ENCODE data around the gene MTO1. TPM values are rescaled to one million over a fixed set of nuclear protein-coding genes. Genes with fewer than 3 reads are reported as not detected.

Gene MTO1
- total and polyA plus RNA-seq, 2 of the 4 experiments (the other 2 are of a cell fraction) = 15.0 to 39.8 TPM

DNA sequence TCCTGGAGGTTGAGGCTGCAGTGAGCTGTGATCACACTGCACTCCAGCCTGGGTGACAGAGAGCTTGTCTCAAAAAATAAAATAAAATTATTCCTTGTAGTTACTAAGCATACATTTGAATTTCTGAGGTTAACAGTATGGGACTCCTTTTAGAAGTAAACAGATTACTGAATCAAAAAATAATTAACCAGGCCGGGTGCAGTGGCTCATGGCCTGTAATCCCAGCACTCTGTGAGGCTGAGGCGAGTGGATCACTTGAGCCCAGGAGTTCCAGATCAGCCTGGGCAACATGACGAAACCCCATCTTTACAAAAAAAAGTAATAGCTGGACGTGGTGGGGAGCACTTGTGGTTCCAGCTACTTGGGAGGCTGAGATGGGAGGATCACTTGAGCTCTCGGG is 81.4 kb downstream of the MTO1 start:
- TF ChIP-seq, protein P1, sequence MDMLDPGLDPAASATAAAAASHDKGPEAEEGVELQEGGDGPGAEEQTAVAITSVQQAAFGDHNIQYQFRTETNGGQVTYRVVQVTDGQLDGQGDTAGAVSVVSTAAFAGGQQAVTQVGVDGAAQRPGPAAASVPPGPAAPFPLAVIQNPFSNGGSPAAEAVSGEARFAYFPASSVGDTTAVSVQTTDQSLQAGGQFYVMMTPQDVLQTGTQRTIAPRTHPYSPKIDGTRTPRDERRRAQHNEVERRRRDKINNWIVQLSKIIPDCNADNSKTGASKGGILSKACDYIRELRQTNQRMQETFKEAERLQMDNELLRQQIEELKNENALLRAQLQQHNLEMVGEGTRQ (IDR thresholded peaks at IDR 0.05; ENCODE audit: low read depth, low read length) = no peak
- TF ChIP-seq, protein P2, sequence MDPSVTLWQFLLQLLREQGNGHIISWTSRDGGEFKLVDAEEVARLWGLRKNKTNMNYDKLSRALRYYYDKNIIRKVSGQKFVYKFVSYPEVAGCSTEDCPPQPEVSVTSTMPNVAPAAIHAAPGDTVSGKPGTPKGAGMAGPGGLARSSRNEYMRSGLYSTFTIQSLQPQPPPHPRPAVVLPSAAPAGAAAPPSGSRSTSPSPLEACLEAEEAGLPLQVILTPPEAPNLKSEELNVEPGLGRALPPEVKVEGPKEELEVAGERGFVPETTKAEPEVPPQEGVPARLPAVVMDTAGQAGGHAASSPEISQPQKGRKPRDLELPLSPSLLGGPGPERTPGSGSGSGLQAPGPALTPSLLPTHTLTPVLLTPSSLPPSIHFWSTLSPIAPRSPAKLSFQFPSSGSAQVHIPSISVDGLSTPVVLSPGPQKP (IDR thresholded peaks at IDR 0.05; ENCODE audit: borderline replicate concordance, low read depth, low read length) = no peak
- no peak for TF ChIP-seq POLR2A (IDR thresholded peaks at IDR 0.05; ENCODE audit: low read depth, low read length)
- no peak for TF ChIP-seq MAZ (IDR thresholded peaks at IDR 0.05; ENCODE audit: borderline replicate concordance, low read depth, low read length)
- TF ChIP-seq CEBPB (IDR thresholded peaks at IDR 0.05; ENCODE audit: low read depth, low read length) = no peak
- TF ChIP-seq MXI1 (IDR thresholded peaks at IDR 0.05; ENCODE audit: borderline replicate concordance, low read depth, low read length) = no peak
- TF ChIP-seq MAFK (IDR thresholded peaks at IDR 0.05; ENCODE audit: low read depth, low read length) = no peak
- TF ChIP-seq SMC3 (IDR thresholded peaks at IDR 0.05; ENCODE audit: low read depth, low read length) = no peak
- TF ChIP-seq RFX5 (IDR thresholded peaks at IDR 0.05; ENCODE audit: low read depth, low read length) = no peak
- TF ChIP-seq BHLHE40 (IDR thresholded peaks at IDR 0.05; ENCODE audit: low read depth, low read length) = no peak
- no peak for TF ChIP-seq FOS (IDR thresholded peaks at IDR 0.05; ENCODE audit: low read depth, low read length)
- no peak for TF ChIP-seq RCOR1 (IDR thresholded peaks at IDR 0.05; ENCODE audit: insufficient replicate concordance, low read length)
- TF ChIP-seq CHD1 (IDR thresholded peaks at IDR 0.05; ENCODE audit: low read depth, low read length) = no peak
- TF ChIP-seq NFE2L2 (IDR thresholded peaks at IDR 0.05; ENCODE audit: low read depth, low read length) = no peak
- TF ChIP-seq, protein P3, sequence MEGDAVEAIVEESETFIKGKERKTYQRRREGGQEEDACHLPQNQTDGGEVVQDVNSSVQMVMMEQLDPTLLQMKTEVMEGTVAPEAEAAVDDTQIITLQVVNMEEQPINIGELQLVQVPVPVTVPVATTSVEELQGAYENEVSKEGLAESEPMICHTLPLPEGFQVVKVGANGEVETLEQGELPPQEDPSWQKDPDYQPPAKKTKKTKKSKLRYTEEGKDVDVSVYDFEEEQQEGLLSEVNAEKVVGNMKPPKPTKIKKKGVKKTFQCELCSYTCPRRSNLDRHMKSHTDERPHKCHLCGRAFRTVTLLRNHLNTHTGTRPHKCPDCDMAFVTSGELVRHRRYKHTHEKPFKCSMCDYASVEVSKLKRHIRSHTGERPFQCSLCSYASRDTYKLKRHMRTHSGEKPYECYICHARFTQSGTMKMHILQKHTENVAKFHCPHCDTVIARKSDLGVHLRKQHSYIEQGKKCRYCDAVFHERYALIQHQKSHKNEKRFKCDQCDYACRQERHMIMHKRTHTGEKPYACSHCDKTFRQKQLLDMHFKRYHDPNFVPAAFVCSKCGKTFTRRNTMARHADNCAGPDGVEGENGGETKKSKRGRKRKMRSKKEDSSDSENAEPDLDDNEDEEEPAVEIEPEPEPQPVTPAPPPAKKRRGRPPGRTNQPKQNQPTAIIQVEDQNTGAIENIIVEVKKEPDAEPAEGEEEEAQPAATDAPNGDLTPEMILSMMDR (conservative IDR thresholded peaks at IDR 0.05; ENCODE audit: low read depth, low read length) = no peak
- TF ChIP-seq RAD21 (IDR thresholded peaks at IDR 0.05; ENCODE audit: low read length) = no peak

More for the DNA sequence above, 81.4 kb downstream of the MTO1 start:
- Histone ChIP-seq H3K56ac (ENCODE audit: extremely low read depth, insufficient read depth, low read length) (no peak overlapping the region), H2AK9ac (replicated peaks; ENCODE audit: low read depth, low read length, poor library complexity) (no peak overlapping the region), H3K4me1 (ENCODE audit: control insufficient read depth, insufficient read depth, low read length) (no peaks in the 10 kb centered on the region), H2BK120ac (ENCODE audit: low read depth, low read length) (no peak overlapping the region), H2BK15ac (ENCODE audit: low read depth, low read length) (no peak overlapping the region), H3K9me3 (ENCODE audit: control insufficient read depth, insufficient read depth, low read length) (no peaks in the 10 kb centered on the region), H3K18ac (ENCODE audit: low read depth, low read length) (no peak overlapping the region), H4K8ac (ENCODE audit: low read depth in 2 of 2, low read length in 2 of 2) (no peak overlapping the region), H3K27me3 (ENCODE audit: control insufficient read depth, insufficient read depth, low read length) (no peaks in the 10 kb centered on the region), H3K23ac (ENCODE audit: low read depth, low read length) (no peak overlapping the region), H2BK20ac (ENCODE audit: low read depth, low read length) (no peak overlapping the region), H3K14ac (replicated peaks; ENCODE audit: low read depth, low read length) (no peak overlapping the region), H3K9ac (ENCODE audit: low read depth, low read length) (no peak overlapping the region), H3K4me3 (ENCODE audit: insufficient read depth, low read depth, low read length) (no peak overlapping the region), H2BK5ac (ENCODE audit: low read depth, low read length, poor library complexity, severe bottlenecking) (no peak overlapping the region), H3K4me2 (ENCODE audit: low read depth, low read length) (no peak overlapping the region), H3K9me1 (ENCODE audit: insufficient read depth, low read length) (no peaks in the 10 kb centered on the region), H4K5ac (ENCODE audit: low read depth, low read length) (no peak overlapping the region), H2AFZ (replicated peaks; ENCODE audit: low read length, poor library complexity) (no peak overlapping the region), H4K91ac (ENCODE audit: insufficient read depth, low read depth, low read length) (no peak overlapping the region), H2AK5ac (ENCODE audit: low read depth, low read length) (no peak overlapping the region), H4K20me1 (ENCODE audit: insufficient read depth, low read length) (no peaks in the 10 kb centered on the region), H3K27ac (ENCODE audit: insufficient read depth, low read length) (no peak overlapping the region), H3K4ac (ENCODE audit: low read depth, low read length) (no peak overlapping the region), H3K36me3 (ENCODE audit: control insufficient read depth, insufficient read depth, low read length) (no peaks in the 10 kb centered on the region), H3K79me1 (ENCODE audit: low read depth in 1 of 2, low read length in 2 of 2) (no peaks in the 10 kb centered on the region)
- intact Hi-C loops (cut with micrococcal nuclease) (no loop called here), dilution Hi-C loops (cut with HindIII; ENCODE audit: low sequenced_read_pairs, unreplicated experiment) (no loop called here), in situ Hi-C loops (cut with MboI; ENCODE audit: low sequenced_read_pairs) (no loop called here)
- ATAC-seq (ENCODE audit: low read depth) = no peak
- POLR2A ChIA-PET (ENCODE audit: unreplicated experiment) = no interaction called here
- CTCF ChIA-PET = interaction anchor here (0.6 kb wide), 1 partner anchor 46 kb away, joined by 3 read pairs; no protein-coding TSS in a partner anchor
- WGBS, 2 experiments (ENCODE audit: extremely low coverage in 2 of 2, insufficient read length in 1 of 2) = no CpG with 5 or more reads among the region's 5 CpGs
- DNase-seq = no peak
- no TSS peak for BruUV-seq (replicated peaks)

Measured in IMR-90 (cell line).